Measurements from ENCODE around the gene LRRC17.
"Not testable (repeated sequence)": the region's sequence is repeated elsewhere in the genome, so short reads cannot be mapped to it uniquely, and the experiment has no call there.

The LRRC17 gene

DNA sequence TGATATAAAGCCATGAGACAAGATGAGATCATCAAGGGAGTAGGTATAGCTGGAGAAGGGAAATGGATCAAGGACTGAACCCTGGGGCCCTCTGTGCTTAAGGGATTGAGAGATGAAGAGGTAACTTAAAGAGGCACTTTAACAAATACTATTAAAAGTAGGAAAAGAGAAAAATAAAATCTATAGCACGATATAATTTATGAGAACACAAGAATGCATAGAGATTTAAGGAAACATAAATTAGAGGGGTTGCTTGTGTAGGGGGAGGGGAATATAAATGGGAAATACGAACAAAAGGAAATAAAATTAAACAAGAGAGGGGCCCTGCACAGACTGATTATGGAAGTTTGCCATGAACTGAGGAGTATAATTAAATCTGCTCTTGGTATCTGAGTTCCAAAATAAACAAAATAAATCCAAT, 15.6 kb upstream of the LRRC17 start:
- POLR2A ChIA-PET (ENCODE audit: low non-redundant PET): no interaction called here
- H3K27ac ChIP-seq: no peak overlapping the region
- CTCF ChIA-PET: no interaction called here
- TF ChIP-seq, protein P1, sequence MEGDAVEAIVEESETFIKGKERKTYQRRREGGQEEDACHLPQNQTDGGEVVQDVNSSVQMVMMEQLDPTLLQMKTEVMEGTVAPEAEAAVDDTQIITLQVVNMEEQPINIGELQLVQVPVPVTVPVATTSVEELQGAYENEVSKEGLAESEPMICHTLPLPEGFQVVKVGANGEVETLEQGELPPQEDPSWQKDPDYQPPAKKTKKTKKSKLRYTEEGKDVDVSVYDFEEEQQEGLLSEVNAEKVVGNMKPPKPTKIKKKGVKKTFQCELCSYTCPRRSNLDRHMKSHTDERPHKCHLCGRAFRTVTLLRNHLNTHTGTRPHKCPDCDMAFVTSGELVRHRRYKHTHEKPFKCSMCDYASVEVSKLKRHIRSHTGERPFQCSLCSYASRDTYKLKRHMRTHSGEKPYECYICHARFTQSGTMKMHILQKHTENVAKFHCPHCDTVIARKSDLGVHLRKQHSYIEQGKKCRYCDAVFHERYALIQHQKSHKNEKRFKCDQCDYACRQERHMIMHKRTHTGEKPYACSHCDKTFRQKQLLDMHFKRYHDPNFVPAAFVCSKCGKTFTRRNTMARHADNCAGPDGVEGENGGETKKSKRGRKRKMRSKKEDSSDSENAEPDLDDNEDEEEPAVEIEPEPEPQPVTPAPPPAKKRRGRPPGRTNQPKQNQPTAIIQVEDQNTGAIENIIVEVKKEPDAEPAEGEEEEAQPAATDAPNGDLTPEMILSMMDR (conservative IDR thresholded peaks at IDR 0.05; ENCODE audit: low read depth): no peak
- no peak for DNase-seq (ENCODE audit: low spot score)

DNA sequence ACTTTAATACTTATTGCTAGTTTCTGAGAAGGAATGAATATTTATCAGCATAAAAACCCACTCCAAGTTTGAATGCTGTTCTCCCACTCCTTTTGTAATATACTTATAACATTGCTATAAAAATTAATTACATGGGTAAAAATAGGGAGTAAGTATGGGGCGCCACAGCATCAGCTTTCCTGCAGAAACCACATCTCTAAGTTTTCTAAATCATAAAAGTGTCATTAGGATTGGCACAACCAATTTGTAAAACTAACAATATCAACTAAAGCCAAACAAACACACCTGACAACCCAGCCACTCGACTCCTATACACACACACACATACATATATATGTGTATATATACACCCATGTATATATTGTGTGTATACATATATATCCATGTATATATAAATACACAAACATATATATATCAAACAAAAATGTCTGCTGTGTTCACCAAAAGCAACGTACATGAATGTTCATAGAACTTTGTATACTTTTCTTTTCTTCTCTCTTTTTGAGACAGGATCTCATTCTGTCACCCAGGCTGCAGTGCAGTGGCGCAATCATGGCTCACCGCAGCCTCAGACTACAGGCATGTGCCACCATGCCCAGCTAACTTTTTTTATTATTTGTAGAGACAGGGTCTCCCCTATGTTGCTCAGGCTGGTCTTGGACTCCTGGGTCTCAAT, 14.8 kb upstream of the LRRC17 start:
- ChIA-PET CTCF (no interaction called here), POLR2A (ENCODE audit: low non-redundant PET) (no interaction called here)
- H3K27ac ChIP-seq: no peak overlapping the region
- DNase-seq (ENCODE audit: low spot score): no peak
- TF ChIP-seq, protein P1 (conservative IDR thresholded peaks at IDR 0.05; ENCODE audit: low read depth): no peak

DNA sequence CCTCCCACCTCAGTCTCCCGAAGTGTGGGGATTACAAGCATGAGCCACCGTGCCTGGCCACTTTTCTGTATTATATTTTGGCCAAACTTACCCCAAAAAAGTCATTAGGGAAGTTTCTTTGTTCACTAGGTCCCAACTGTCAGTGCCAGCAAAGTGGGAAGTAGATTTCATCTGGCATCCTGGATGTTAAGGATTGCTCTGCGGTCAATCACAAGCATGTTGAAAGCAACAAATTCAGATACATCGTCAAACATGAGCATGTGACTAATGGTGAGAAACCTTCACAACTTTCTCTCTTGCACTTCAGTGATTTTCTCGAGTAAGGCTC, 14.3 kb upstream of the LRRC17 start:
- no peak for DNase-seq (ENCODE audit: low spot score)
- no peak overlapping the region for H3K27ac ChIP-seq
- ChIA-PET CTCF (no interaction called here), POLR2A (ENCODE audit: low non-redundant PET) (no interaction called here)
- TF ChIP-seq, protein P1 (conservative IDR thresholded peaks at IDR 0.05; ENCODE audit: low read depth): no peak

GRCh38 chr7:102902052-102902451, 10.7 kb upstream of the LRRC17 start:
- CTCF ChIA-PET; DNase-seq (ENCODE audit: low spot score); H3K27ac ChIP-seq; POLR2A ChIA-PET (ENCODE audit: low non-redundant PET): not testable (repeated sequence)

DNA sequence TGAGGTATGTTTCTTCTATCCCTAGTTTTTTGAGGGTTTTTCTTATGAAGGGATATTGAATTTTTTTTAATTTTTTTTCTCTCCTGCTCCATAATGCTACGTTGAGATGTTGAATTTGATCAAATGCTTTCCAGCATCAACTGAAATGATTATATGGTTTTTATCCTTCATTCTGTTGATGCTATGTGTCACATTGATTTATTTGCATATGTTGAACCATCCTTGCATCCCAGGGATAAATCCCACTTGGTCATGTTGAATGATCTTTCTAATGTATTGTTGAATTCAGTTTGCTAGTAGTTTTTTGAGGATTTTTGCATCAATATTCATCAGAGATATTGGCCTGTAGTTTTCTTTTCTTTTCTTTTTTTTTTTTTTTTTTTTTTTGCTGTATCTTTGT, 9.2 kb upstream of the LRRC17 start:
- POLR2A ChIA-PET (ENCODE audit: low non-redundant PET): not testable (repeated sequence)

DNA sequence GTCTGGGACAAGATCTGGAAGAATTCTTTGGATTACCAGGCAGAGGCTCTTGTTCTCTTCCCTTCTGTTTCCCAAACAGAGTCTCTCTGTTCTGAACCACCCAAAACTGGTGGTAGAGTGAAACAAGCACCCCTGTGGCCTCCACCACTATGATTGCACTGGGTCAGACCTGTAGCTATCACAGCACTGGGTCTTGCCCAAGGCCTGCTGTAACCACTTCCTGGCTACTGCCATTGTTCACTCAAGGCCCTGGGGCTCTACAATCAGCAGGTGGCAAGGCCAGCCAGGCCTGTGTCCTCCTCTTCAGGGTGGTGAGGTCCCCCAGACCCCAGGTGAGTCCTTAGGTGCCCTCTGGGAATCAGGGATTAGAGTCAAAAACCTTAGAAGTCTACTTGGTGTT, 4.1 kb upstream of the LRRC17 start:
- no peak overlapping the region for H3K27ac ChIP-seq
- CTCF ChIA-PET: no interaction called here
- no peak for DNase-seq (ENCODE audit: low spot score)
- TF ChIP-seq, protein P1 (conservative IDR thresholded peaks at IDR 0.05; ENCODE audit: low read depth): no peak
- POLR2A ChIA-PET (ENCODE audit: low non-redundant PET): no interaction called here

More for the DNA sequence above, 9.2 kb upstream of the LRRC17 start:
- H3K27ac ChIP-seq; CTCF ChIA-PET; DNase-seq (ENCODE audit: low spot score): not testable (repeated sequence)

GRCh38 chr7:102913826-102914225, 1.0 kb downstream of the LRRC17 start:
- no peak for DNase-seq (ENCODE audit: low spot score)
- POLR2A ChIA-PET (ENCODE audit: low non-redundant PET): no interaction called here
- TF ChIP-seq, protein P1 (conservative IDR thresholded peaks at IDR 0.05; ENCODE audit: low read depth): no peak
- no peak overlapping the region for H3K27ac ChIP-seq
- CTCF ChIA-PET: interaction anchor here (0.6 kb wide), 1 partner anchor 64 kb away, joined by 3 read pairs; no protein-coding TSS in a partner anchor

DNA sequence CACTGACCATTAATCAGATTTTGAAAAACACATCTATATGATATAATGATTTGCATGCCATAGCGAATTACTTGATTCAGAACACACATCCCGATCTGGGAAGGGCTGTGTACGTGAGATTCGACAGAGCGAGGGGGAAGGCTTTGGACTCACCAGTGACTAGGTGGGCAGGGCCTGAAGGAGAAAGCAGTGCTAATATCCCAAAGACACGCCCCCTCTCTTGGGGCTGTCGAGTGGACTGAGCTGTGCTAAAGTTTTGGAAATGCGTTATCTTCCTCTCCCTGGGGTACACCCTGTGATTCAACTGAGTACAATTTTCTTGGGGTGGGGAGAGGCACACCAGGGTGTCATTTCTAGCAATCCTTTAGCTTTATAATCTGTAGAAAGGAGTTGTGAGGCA, 1.8 kb downstream of the LRRC17 start:
- H3K27ac ChIP-seq: no peak overlapping the region
- TF ChIP-seq, protein P1 (conservative IDR thresholded peaks at IDR 0.05; ENCODE audit: low read depth): no peak
- ChIA-PET POLR2A (ENCODE audit: low non-redundant PET) (no interaction called here), CTCF (no interaction called here)
- DNase-seq (ENCODE audit: low spot score): no peak

Measured in RWPE1 (cell line).